Measurements from ENCODE around the gene SERAC1. TPM values are rescaled to one million over a fixed set of nuclear protein-coding genes. Genes with fewer than 3 reads are reported as not detected.
A peak's percentile ranks its signal among the peaks of the same experiment; 100 is the strongest.

The SERAC1 gene
- total RNA-seq, 4 donors from 2014 or later = 22.9 to 36.5 (median 27.8) TPM

DNA sequence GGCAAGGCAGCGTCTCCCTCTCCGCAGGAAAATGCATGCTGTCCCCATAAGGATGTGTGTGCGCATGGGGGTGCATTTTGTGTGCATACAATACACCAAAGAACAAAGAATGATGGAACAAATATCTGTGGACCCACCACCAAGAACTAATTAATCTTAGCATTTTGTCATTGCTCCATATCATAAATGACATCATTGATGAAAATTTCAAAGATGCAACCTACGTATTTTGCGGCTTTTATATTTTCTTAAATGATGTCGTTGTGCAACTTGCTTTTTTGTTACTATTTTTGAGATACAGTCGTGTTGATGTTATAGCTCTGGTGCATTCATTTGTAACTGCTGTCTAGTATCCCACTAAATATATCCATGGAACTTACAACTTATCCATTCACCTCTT is 89.7 kb downstream of the SERAC1 start:
- ATAC-seq = no peak
- Histone ChIP-seq H3K4me1 (no peaks in the 10 kb centered on the region), H3K27ac (no peak overlapping the region), H3K36me3 (peaks cover 0 to 88% of the 10 kb centered on the region in 2 donors), H3K27me3 (no peaks in the 10 kb centered on the region), H3K4me3 (no peak overlapping the region), H3K9me3 (no peaks in the 10 kb centered on the region)
- 76 to 84% methylated on average over 6 to 7 of the region's 7 CpGs for WGBS, 2 donors (ENCODE audit: low coverage in 1 of 2)
- no peak for TF ChIP-seq EP300 (IDR thresholded peaks at IDR 0.05)
- TF ChIP-seq POLR2AphosphoS5 (IDR thresholded peaks at IDR 0.05) = no peak
- TF ChIP-seq, protein P1, sequence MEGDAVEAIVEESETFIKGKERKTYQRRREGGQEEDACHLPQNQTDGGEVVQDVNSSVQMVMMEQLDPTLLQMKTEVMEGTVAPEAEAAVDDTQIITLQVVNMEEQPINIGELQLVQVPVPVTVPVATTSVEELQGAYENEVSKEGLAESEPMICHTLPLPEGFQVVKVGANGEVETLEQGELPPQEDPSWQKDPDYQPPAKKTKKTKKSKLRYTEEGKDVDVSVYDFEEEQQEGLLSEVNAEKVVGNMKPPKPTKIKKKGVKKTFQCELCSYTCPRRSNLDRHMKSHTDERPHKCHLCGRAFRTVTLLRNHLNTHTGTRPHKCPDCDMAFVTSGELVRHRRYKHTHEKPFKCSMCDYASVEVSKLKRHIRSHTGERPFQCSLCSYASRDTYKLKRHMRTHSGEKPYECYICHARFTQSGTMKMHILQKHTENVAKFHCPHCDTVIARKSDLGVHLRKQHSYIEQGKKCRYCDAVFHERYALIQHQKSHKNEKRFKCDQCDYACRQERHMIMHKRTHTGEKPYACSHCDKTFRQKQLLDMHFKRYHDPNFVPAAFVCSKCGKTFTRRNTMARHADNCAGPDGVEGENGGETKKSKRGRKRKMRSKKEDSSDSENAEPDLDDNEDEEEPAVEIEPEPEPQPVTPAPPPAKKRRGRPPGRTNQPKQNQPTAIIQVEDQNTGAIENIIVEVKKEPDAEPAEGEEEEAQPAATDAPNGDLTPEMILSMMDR (IDR thresholded peaks at IDR 0.05) = no peak
- no peak for TF ChIP-seq POLR2A (IDR thresholded peaks at IDR 0.05)

- WGBS, 2 donors (ENCODE audit: low coverage in 1 of 2) = 85 to 93% methylated on average over 5 to 7 of the region's 10 CpGs
- no peak for ATAC-seq
- Histone ChIP-seq H3K27ac (no peak overlapping the region), H3K27me3 (no peaks in the 10 kb centered on the region), H3K4me3 (no peak overlapping the region), H3K4me1 (no peaks in the 10 kb centered on the region), H3K36me3 (peaks cover 0 to 81% of the 10 kb centered on the region in 2 donors), H3K9me3 (no peaks in the 10 kb centered on the region)
- TF ChIP-seq, protein P1 (IDR thresholded peaks at IDR 0.05) = no peak
- TF ChIP-seq POLR2AphosphoS5 (IDR thresholded peaks at IDR 0.05) (no peak), EP300 (IDR thresholded peaks at IDR 0.05) (no peak), POLR2A (IDR thresholded peaks at IDR 0.05) (no peak)
Observed at GRCh38 chr6:158077676-158078075, 90.4 kb downstream of the SERAC1 start.

DNA sequence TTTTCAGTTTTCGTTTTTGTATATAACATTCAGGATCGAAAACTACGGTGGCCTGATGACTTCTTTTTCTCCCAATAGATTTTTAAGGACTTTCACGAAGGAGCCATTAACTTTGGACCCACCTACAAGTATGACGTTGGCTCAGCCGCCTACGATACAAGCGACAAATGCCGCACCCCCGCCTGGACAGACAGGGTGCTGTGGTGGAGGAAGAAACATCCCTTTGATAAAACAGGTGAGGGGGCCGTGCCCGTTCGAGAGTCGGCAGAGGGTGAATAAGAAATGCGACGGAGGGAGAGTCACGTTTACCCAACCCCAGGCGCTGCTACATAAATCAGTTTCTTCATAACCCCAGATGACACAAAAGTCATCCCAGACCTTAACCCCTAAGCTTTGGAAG is 91.5 kb downstream of the SERAC1 start:
- no peak for ATAC-seq
- peaks cover 0 to 10% (median 0%) of the 10 kb centered on the region in 3 donors for H3K4me1 ChIP-seq
- H3K27me3 ChIP-seq = no peaks in the 10 kb centered on the region
- H3K27ac ChIP-seq = no peak overlapping the region
- no peaks in the 10 kb centered on the region for H3K9me3 ChIP-seq
- 91% methylated on average over 15 to 18 of the region's 18 CpGs for WGBS, 2 donors (ENCODE audit: low coverage in 1 of 2)
- H3K4me3 ChIP-seq = no peak overlapping the region
- TF ChIP-seq, protein P1 (IDR thresholded peaks at IDR 0.05) = no peak
- no peak for TF ChIP-seq POLR2AphosphoS5 (IDR thresholded peaks at IDR 0.05)
- H3K36me3 ChIP-seq = peaks cover 0 to 76% of the 10 kb centered on the region in 2 donors

DNA sequence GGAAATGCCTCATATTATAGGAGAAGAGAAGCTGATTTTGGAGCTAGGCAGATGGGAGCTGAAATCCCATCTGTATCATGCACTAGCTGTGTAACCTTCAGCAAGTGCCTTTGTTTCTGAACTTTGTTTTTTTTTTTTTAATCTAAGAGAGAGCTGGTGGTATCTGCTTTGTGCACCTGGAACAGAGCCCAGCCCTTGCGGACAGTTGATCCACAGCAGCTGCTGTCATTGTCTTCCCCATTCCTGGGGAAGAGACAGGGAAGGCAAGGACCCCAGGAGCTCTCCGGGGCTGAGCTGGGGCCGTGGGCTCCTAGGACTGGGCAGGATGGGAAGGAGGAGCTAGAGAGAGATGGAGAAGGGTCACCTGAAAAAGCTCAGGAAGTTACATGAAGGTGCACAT is 94.3 kb downstream of the SERAC1 start:
- Histone ChIP-seq H3K27me3 (no peaks in the 10 kb centered on the region), H3K36me3 (peaks cover 0 to 77% of the 10 kb centered on the region in 2 donors), H3K9me3 (no peaks in the 10 kb centered on the region), H3K4me1 (peaks cover 0 to 14% (median 0%) of the 10 kb centered on the region in 3 donors), H3K4me3 (no peak overlapping the region), H3K27ac (no peak overlapping the region)
- TF ChIP-seq, protein P1 (IDR thresholded peaks at IDR 0.05) = no peak
- no peak for ATAC-seq
- 60 to 86% methylated on average over 1 of the region's 3 CpGs for WGBS, 2 donors (ENCODE audit: low coverage in 1 of 2)

- no peak overlapping the region for H3K4me3 ChIP-seq
- 19 to 41% methylated on average over 5 to 10 of the region's 16 CpGs for WGBS, 2 donors (ENCODE audit: low coverage in 1 of 2)
- ATAC-seq = peak; percentile 59
- peak overlapping the region in 2 of 4 donors; percentile 14 to 41 for H3K27ac ChIP-seq
- H3K36me3 ChIP-seq = peaks cover 0 to 76% of the 10 kb centered on the region in 2 donors
- TF ChIP-seq POLR2A (IDR thresholded peaks at IDR 0.05) (no peak), EP300 (IDR thresholded peaks at IDR 0.05) (no peak), POLR2AphosphoS5 (IDR thresholded peaks at IDR 0.05) (peak; percentile 21)
- TF ChIP-seq, protein P1 (IDR thresholded peaks at IDR 0.05) = peak; percentile 77 to 89 (median 84)
- H3K9me3 ChIP-seq = no peaks in the 10 kb centered on the region
- no peaks in the 10 kb centered on the region for H3K27me3 ChIP-seq
- peaks cover 0 to 21% (median 0%) of the 10 kb centered on the region in 3 donors for H3K4me1 ChIP-seq
Observed at GRCh38 chr6:158072083-158072721, 95.9 kb downstream of the SERAC1 start.

Data from gastroesophageal sphincter (tissue), 4 donors.